K562 (cell line): Measurements from ENCODE around the gene PLXNA3. TPM values are rescaled to one million over a fixed set of nuclear protein-coding genes. Genes with fewer than 3 reads are reported as not detected.
A peak's percentile ranks its signal among the peaks of the same experiment; 100 is the strongest.

Experiments
- ATAC-seq: fragments of 200-7000 bp; cut with Tn5 transposase; 3 replicates; pipeline ENCODE4 v1.9.1; 2020; ENCODE audit warnings: moderate library complexity
- BruUV-seq: library from RNA; stranded (reverse); fragments of 400-500 nt; replicated peaks from 2 replicates; lab custom pipeline; 2021; lab: Mats Ljungman, UMichigan
- CTCF ChIA-PET: fragments of 300-600 bp; formaldehyde crosslinking; extraction: SDS; loops from one replicate; lab custom pipeline; 2021; ENCODE audit warnings: low intra/inter-chr PET ratio; lab: Yijun Ruan, JAX
- POLR2A ChIA-PET: fragments of 300-600, 350-650 bp; sonication (Branson Sonifier 250); formaldehyde crosslinking; extraction: SDS; loops from one replicate; lab custom pipeline; 2021; ENCODE audit warnings: antibody characterized with exemption, inconsistent platforms; lab: Yijun Ruan, JAX
- DNase-seq, 4 experiments: peaks; one replicate each; pipeline versions ENCODE4 v3.0.0 to v3.0.0-alpha.2; 2011 to 2018; ENCODE audit warnings: low spot score in 3 of 4, mixed read lengths in 3 of 4; ENCODE audit errors: extremely low read depth in 1 of 4
- FAIRE-seq: peaks from 2 replicates; lab custom pipeline; 2011; peaks lifted over from hg19 to GRCh38; lab: Jason Lieb, UNC
- H2AFZ ChIP-seq: 2 replicates; pipeline ENCODE4 v1.6.0; 2011; ENCODE audit warnings: low read depth, low read length, control low read depth, inconsistent platforms
- H3K27ac ChIP-seq: fragments of 200-600 bp; 3 replicates; pipeline ENCODE4 v1.8.0; 2011; ENCODE audit warnings: low read depth, mild to moderate bottlenecking, control low read depth, inconsistent platforms, low read length, moderate library complexity, mixed read lengths; ENCODE audit errors: extremely low read depth
- H3K27me3 ChIP-seq, 2 experiments: fragments of 300-600 bp in 1 of 2; 2 replicates in 1 of 2; 3 replicates in 1 of 2; pipeline versions ENCODE4 v1.6.0 to v1.8.0; 2011; ENCODE audit warnings: inconsistent platforms in 2 of 2, low read length in 2 of 2, mild to moderate bottlenecking in 1 of 2, mixed read lengths in 1 of 2, moderate library complexity in 1 of 2; ENCODE audit not compliant: control insufficient read depth in 2 of 2, insufficient read depth in 2 of 2
- H3K36me3 ChIP-seq: fragments of 300-600 bp; 3 replicates; pipeline ENCODE4 v1.8.0; 2011; ENCODE audit warnings: mild to moderate bottlenecking, low read length, inconsistent platforms; ENCODE audit not compliant: control insufficient read depth, insufficient read depth
- H3K4me1 ChIP-seq, 2 experiments: fragments of 200-600 bp in 1 of 2; replicated peaks in 1 of 2; 2 replicates in 1 of 2; 3 replicates in 1 of 2; pipeline versions ENCODE4 v1.5.1 to v1.8.0; 2011; ENCODE audit warnings: inconsistent platforms in 2 of 2, low read length in 2 of 2, mild to moderate bottlenecking in 1 of 2, mixed read lengths in 1 of 2, moderate library complexity in 1 of 2; ENCODE audit not compliant: control insufficient read depth in 2 of 2, insufficient read depth in 2 of 2
- H3K4me2 ChIP-seq: 2 replicates; pipeline ENCODE4 v1.6.1; 2011; ENCODE audit warnings: low read length, control low read depth, inconsistent platforms, mixed read lengths; ENCODE audit not compliant: insufficient read depth
- H3K4me3 ChIP-seq: fragments of 200-600 bp; sonication (generic), shearing (Covaris generic); 2 replicates; pipeline ENCODE4 v1.5.1; 2016; ENCODE audit warnings: control low read depth, inconsistent platforms
- H3K79me2 ChIP-seq: fragments of 200-600 bp; 3 replicates; pipeline ENCODE4 v1.8.0; 2011; ENCODE audit warnings: low read length, inconsistent platforms; ENCODE audit not compliant: control insufficient read depth, insufficient read depth
- H3K9ac ChIP-seq, 2 experiments: 2 replicates each; pipeline versions ENCODE4 v1.6.0 to v1.6.1; 2011; ENCODE audit warnings: low read depth in 2 of 2, low read length in 2 of 2, control low read depth in 1 of 2, inconsistent platforms in 1 of 2, mild to moderate bottlenecking in 1 of 2, mixed read lengths in 1 of 2; ENCODE audit not compliant: insufficient read depth in 1 of 2
- H3K9me1 ChIP-seq: one replicate; pipeline ENCODE4 v1.6.0; 2011; ENCODE audit warnings: inconsistent platforms, mild to moderate bottlenecking, low read length, moderate library complexity; ENCODE audit not compliant: control insufficient read depth, insufficient read depth
- H3K9me3 ChIP-seq: replicated peaks from 2 replicates; pipeline ENCODE4 v1.5.1; 2011; ENCODE audit warnings: low read depth, low read length, inconsistent platforms; ENCODE audit not compliant: control insufficient read depth, insufficient read depth
- H4K20me1 ChIP-seq: replicated peaks from 2 replicates; pipeline ENCODE4 v1.6.1; 2011; ENCODE audit warnings: low read length, inconsistent platforms, mixed read lengths; ENCODE audit not compliant: control insufficient read depth, insufficient read depth
- ZNF263 ChIP-seq: sonication (generic); formaldehyde crosslinking; IDR thresholded peaks from 2 replicates; pipeline ENCODE4 v1.8.0; 2022; ENCODE audit warnings: mild to moderate bottlenecking, missing genetic modification reagents, borderline replicate concordance
- WGBS: fragments of 100-300 bp; shearing (Covaris generic); methylation state at CpG from one replicate; pipeline ENCODE4 v1.1.6; 2016; ENCODE audit warnings: low coverage, mixed read lengths; ENCODE audit not compliant: insufficient coverage; ENCODE audit errors: missing lambda C conversion rate; 5-methylcytosine and 5-hydroxymethylcytosine counted together
- in situ Hi-C: fragments of 300-500 bp; cut with MboI; formaldehyde crosslinking; loops from 4 replicates; pipeline ENCODE4 v1.15.0; 2018; ENCODE audit warnings: inconsistent platforms, mixed read lengths
- intact Hi-C: fragments of 100-400 bp; cut with micrococcal nuclease; formaldehyde crosslinking; loops from 2 replicates; pipeline ENCODE4 v1.14.2; 2022
- polyA plus RNA-seq, 8 experiments: library from polyadenylated mRNA; depleted of rRNA in 4 of 8; stranded (reverse) in 5 of 8; unstranded in 3 of 8; fragments of >200 nt; fragmentation: Nextera tagmentation in 2 of 8; fragmentation: Illumina TruSeq in 1 of 8; extraction: Ambion mirVana in 2 of 8; extraction: Trizol in 1 of 8; gene quantifications; 2 replicates each; pipeline versions ENCODE4 v1.2.1 to v1.2.3, GENCODE V29; 2011 to 2014; ENCODE audit warnings: inconsistent platforms in 1 of 8, missing spikeins in 1 of 8
- total RNA-seq, 7 experiments: library from RNA; depleted of rRNA in 6 of 7; stranded (reverse); fragments of >200 nt in 6 of 7; fragmentation: Illumina TruSeq in 2 of 7; extraction: Trizol in 2 of 7; gene quantifications; 2 replicates each; pipeline versions ENCODE4 v1.2.1 to v1.2.3, GENCODE V29; 2011 to 2021; ENCODE audit warnings: low replicate concordance in 1 of 7
- TF ChIP-seq, protein P1 (sequence below), 2 experiments: fragments of 450-650 bp in 1 of 2; sonication (generic) in 1 of 2; formaldehyde crosslinking in 1 of 2; IDR thresholded peaks; 2 replicates each; pipeline versions ENCODE4 v1.7.1 to v1.9.0; 2016 to 2022; ENCODE audit warnings: inconsistent platforms in 1 of 2, mild to moderate bottlenecking in 1 of 2, missing genetic modification reagents in 1 of 2
- TF ChIP-seq, protein P2 (sequence below): IDR thresholded peaks from 2 replicates; pipeline ENCODE4 v1.6.1; 2016; ENCODE audit warnings: missing genetic modification characterization, missing compliant biosample characterization
- TF ChIP-seq, protein P3 (sequence below): sonication (generic); formaldehyde crosslinking; IDR thresholded peaks from 2 replicates; pipeline ENCODE4 v1.8.0; 2023; ENCODE audit warnings: mild to moderate bottlenecking, missing genetic modification reagents

The PLXNA3 gene
- total and polyA plus RNA-seq, 9 of the 15 experiments (the other 6 are each of a cell fraction or from before 2014, with no cell fraction given), result 0.32 to 47.8 (median 7.5) TPM

DNA sequence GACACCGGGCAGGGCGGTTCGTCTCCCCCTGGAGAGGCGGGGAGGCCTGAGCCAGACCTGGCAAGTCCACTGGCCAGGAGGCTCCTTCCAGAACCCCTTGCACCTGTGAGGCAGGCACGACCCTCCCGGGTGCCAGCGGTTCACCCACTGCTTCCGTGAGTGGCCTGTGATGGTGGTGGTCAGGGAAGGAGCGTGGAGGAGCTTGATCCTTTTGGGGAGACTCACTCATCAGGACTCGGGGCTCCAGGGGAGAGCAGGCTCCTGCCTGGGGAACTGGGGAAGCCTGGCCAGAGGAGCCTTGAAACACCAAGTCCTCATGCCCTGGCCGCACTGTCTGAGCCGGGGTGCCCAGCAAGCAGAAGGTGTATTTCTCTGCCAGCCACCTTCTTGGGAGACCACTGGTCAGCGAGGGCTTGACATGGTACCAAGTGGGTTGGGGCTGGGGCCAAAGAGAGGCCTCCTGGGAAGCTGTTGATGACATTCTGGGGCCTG lies 13.3 kb upstream of the PLXNA3 start:
- Histone ChIP-seq H3K9ac (peak overlapping the region; percentile 89 to 97), H3K27ac (peak overlapping the region; percentile 80), H3K9me1 (no peaks in the 10 kb centered on the region), H3K27me3 (no peaks in the 10 kb centered on the region), H3K4me3 (peak overlapping the region; percentile 76), H3K9me3 (no peaks in the 10 kb centered on the region), H4K20me1 (no peaks in the 10 kb centered on the region), H3K36me3 (peaks cover 65% of the 10 kb centered on the region; the same call in 2 of the 3 replicates), H2AFZ (0 out of 2 replicates have a peak overlapping the region, but pooled peaks have one; percentile 77), H3K79me2 (peaks cover 18% of the 10 kb centered on the region), H3K4me1 (peaks cover 9 to 36% of the 10 kb centered on the region in 2 experiments; a peak in 4 of 5 replicates), H3K4me2 (peak overlapping the region; percentile 78)
- no TSS peak for BruUV-seq
- POLR2A ChIA-PET, result interaction anchor here (0.7 to 1.7 kb wide), 5 partner anchors 12 to 47 kb away, joined by 3 to 10 read pairs (median 4); partner anchors contain the start of genes DNASE1L1, PLXNA3, RPL10 and SLC10A3
- no peak for FAIRE-seq
- CTCF ChIA-PET, result no interaction called here
- ATAC-seq, result peak; percentile 60
- in situ Hi-C loops (no loop called here), intact Hi-C loops (no loop called here)
- WGBS, result 27% methylated on average over 10 of the region's 13 CpGs
- peak in 1 of 4 experiments; percentile 29 for DNase-seq
- TF ChIP-seq, protein P1, sequence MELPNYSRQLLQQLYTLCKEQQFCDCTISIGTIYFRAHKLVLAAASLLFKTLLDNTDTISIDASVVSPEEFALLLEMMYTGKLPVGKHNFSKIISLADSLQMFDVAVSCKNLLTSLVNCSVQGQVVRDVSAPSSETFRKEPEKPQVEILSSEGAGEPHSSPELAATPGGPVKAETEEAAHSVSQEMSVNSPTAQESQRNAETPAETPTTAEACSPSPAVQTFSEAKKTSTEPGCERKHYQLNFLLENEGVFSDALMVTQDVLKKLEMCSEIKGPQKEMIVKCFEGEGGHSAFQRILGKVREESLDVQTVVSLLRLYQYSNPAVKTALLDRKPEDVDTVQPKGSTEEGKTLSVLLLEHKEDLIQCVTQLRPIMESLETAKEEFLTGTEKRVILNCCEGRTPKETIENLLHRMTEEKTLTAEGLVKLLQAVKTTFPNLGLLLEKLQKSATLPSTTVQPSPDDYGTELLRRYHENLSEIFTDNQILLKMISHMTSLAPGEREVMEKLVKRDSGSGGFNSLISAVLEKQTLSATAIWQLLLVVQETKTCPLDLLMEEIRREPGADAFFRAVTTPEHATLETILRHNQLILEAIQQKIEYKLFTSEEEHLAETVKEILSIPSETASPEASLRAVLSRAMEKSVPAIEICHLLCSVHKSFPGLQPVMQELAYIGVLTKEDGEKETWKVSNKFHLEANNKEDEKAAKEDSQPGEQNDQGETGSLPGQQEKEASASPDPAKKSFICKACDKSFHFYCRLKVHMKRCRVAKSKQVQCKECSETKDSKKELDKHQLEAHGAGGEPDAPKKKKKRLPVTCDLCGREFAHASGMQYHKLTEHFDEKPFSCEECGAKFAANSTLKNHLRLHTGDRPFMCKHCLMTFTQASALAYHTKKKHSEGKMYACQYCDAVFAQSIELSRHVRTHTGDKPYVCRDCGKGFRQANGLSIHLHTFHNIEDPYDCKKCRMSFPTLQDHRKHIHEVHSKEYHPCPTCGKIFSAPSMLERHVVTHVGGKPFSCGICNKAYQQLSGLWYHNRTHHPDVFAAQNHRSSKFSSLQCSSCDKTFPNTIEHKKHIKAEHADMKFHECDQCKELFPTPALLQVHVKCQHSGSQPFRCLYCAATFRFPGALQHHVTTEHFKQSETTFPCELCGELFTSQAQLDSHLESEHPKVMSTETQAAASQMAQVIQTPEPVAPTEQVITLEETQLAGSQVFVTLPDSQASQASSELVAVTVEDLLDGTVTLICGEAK (IDR thresholded peaks at IDR 0.05), result peak; percentile 51; the same call in 1 of the 2 replicates
- TF ChIP-seq, protein P1 (CRISPR knock-in tag; IDR thresholded peaks at IDR 0.05), result no peak
- 0 out of 2 replicates have a peak, but pooled peaks have one; percentile 15 for TF ChIP-seq ZNF263 (CRISPR knock-in tag)
- TF ChIP-seq, protein P2, sequence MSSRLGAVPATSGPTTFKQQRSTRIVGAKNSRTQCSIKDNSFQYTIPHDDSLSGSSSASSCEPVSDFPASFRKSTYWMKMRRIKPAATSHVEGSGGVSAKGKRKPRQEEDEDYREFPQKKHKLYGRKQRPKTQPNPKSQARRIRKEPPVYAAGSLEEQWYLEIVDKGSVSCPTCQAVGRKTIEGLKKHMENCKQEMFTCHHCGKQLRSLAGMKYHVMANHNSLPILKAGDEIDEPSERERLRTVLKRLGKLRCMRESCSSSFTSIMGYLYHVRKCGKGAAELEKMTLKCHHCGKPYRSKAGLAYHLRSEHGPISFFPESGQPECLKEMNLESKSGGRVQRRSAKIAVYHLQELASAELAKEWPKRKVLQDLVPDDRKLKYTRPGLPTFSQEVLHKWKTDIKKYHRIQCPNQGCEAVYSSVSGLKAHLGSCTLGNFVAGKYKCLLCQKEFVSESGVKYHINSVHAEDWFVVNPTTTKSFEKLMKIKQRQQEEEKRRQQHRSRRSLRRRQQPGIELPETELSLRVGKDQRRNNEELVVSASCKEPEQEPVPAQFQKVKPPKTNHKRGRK (tag), result no peak
- TF ChIP-seq, protein P3, sequence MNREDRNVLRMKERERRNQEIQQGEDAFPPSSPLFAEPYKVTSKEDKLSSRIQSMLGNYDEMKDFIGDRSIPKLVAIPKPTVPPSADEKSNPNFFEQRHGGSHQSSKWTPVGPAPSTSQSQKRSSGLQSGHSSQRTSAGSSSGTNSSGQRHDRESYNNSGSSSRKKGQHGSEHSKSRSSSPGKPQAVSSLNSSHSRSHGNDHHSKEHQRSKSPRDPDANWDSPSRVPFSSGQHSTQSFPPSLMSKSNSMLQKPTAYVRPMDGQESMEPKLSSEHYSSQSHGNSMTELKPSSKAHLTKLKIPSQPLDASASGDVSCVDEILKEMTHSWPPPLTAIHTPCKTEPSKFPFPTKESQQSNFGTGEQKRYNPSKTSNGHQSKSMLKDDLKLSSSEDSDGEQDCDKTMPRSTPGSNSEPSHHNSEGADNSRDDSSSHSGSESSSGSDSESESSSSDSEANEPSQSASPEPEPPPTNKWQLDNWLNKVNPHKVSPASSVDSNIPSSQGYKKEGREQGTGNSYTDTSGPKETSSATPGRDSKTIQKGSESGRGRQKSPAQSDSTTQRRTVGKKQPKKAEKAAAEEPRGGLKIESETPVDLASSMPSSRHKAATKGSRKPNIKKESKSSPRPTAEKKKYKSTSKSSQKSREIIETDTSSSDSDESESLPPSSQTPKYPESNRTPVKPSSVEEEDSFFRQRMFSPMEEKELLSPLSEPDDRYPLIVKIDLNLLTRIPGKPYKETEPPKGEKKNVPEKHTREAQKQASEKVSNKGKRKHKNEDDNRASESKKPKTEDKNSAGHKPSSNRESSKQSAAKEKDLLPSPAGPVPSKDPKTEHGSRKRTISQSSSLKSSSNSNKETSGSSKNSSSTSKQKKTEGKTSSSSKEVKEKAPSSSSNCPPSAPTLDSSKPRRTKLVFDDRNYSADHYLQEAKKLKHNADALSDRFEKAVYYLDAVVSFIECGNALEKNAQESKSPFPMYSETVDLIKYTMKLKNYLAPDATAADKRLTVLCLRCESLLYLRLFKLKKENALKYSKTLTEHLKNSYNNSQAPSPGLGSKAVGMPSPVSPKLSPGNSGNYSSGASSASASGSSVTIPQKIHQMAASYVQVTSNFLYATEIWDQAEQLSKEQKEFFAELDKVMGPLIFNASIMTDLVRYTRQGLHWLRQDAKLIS, result no peak
